KMS-11 (cell line): ENCODE data around the gene RASA3.
A peak's percentile ranks its signal among the peaks of the same experiment; 100 is the strongest.

ENCODE experiments used
- H2AFZ ChIP-seq: fragments of 200-600 bp; sonication (generic); 2 replicates; pipeline ENCODE4 v1.6.1; 2016; ENCODE audit warnings: antibody characterized with exemption, mixed run types, low read depth
- H3K27ac ChIP-seq: fragments of 200-600 bp; sonication (generic); 2 replicates; pipeline ENCODE4 v1.6.1; 2016; ENCODE audit warnings: mild to moderate bottlenecking, mixed run types
- H3K27me3 ChIP-seq: fragments of 200-600 bp; sonication (generic); 2 replicates; pipeline ENCODE4 v1.6.1; 2017; ENCODE audit warnings: mild to moderate bottlenecking, low read depth, mixed run types, moderate library complexity; ENCODE audit not compliant: insufficient read depth
- H3K36me3 ChIP-seq: fragments of 200-600 bp; sonication (generic); 2 replicates; pipeline ENCODE4 v1.6.1; 2017; ENCODE audit warnings: mild to moderate bottlenecking, mixed run types; ENCODE audit not compliant: insufficient read depth
- H3K4me1 ChIP-seq: fragments of 200-600 bp; sonication (generic); 2 replicates; pipeline ENCODE4 v1.6.1; 2016; ENCODE audit warnings: mild to moderate bottlenecking, low read depth, mixed run types; ENCODE audit not compliant: poor library complexity, severe bottlenecking
- H3K4me2 ChIP-seq: fragments of 200-600 bp; sonication (generic); 2 replicates; pipeline ENCODE4 v1.7.0; 2016; ENCODE audit warnings: mild to moderate bottlenecking, mixed run types
- H3K4me3 ChIP-seq: fragments of 200-600 bp; sonication (generic); IDR thresholded peaks from 2 replicates; pipeline ENCODE4 v1.6.1; 2017; ENCODE audit warnings: low read depth, low read length, mixed read lengths; ENCODE audit not compliant: insufficient read depth
- H3K79me2 ChIP-seq: fragments of 200-600 bp; sonication (generic); 2 replicates; pipeline ENCODE4 v1.6.1; 2016; ENCODE audit warnings: low read depth, mixed run types; ENCODE audit not compliant: insufficient read depth
- H3K9ac ChIP-seq: fragments of 200-600 bp; sonication (generic); 2 replicates; pipeline ENCODE4 v1.6.1; 2016; ENCODE audit warnings: mild to moderate bottlenecking, mixed run types
- H4K20me1 ChIP-seq: fragments of 200-600 bp; sonication (generic); 2 replicates; pipeline ENCODE4 v1.6.1; 2016; ENCODE audit warnings: mild to moderate bottlenecking, mixed run types; ENCODE audit not compliant: insufficient read depth
- CTCF ChIP-seq: fragments of 200-600 bp; sonication (generic); conservative IDR thresholded peaks from 2 replicates; pipeline ENCODE4 v1.6.1; 2017; ENCODE audit warnings: low read depth, mild to moderate bottlenecking, antibody characterized with exemption, low read length, moderate library complexity, mixed read lengths

RASA3 gene

GRCh38 chr13:114147803-114148520, 15.5 kb upstream of the RASA3 start:
- Histone ChIP-seq H3K4me3 (no peak overlapping the region), H3K4me2 (peak overlapping the region; percentile 73), H3K36me3 (no peaks in the 10 kb centered on the region), H3K9ac (peak overlapping the region; percentile 47), H2AFZ (peak overlapping the region; percentile 65; the same call in 1 of the 2 replicates), H3K27ac (peak overlapping the region; percentile 75), H3K27me3 (no peaks in the 10 kb centered on the region), H3K79me2 (no peaks in the 10 kb centered on the region), H3K4me1 (peaks cover 26% of the 10 kb centered on the region), H4K20me1 (no peaks in the 10 kb centered on the region)
- TF ChIP-seq CTCF, result no peak

DNA sequence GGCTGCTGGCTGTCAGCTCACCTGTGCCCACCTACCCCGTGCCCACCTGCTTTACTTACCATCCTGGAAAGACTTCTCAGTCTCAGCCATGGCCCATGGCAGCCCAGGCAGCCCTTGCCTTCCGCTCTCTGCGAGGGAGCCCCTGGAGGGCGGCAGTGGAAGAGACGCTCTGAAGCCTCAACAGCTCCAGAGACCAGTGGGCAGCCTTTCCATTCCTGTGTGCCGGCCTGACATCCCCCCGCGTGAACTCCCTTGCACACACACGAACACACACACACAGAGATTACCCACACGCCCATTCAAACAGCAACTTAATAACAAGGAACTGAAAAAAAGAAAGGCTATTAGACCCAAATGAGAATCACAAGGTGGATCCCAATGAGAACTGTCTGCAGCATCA, 14.2 kb upstream of the RASA3 start:
- Histone ChIP-seq H3K79me2 (no peaks in the 10 kb centered on the region), H3K9ac (no peak overlapping the region), H4K20me1 (no peaks in the 10 kb centered on the region), H3K4me2 (no peak overlapping the region), H2AFZ (no peak overlapping the region), H3K36me3 (no peaks in the 10 kb centered on the region), H3K27ac (no peak overlapping the region), H3K4me1 (peaks cover 26% of the 10 kb centered on the region), H3K27me3 (no peaks in the 10 kb centered on the region), H3K4me3 (no peak overlapping the region)
- no peak for TF ChIP-seq CTCF

GRCh38 chr13:114146173-114146572, 13.8 kb upstream of the RASA3 start:
- no peak for TF ChIP-seq CTCF
- Histone ChIP-seq H3K36me3 (no peaks in the 10 kb centered on the region), H3K4me1 (peaks cover 26% of the 10 kb centered on the region), H3K4me2 (no peak overlapping the region), H2AFZ (no peak overlapping the region), H3K27ac (no peak overlapping the region), H3K27me3 (no peaks in the 10 kb centered on the region), H3K79me2 (no peaks in the 10 kb centered on the region), H3K9ac (no peak overlapping the region), H3K4me3 (no peak overlapping the region), H4K20me1 (no peaks in the 10 kb centered on the region)

GRCh38 chr13:114145722-114146121, 13.3 kb upstream of the RASA3 start:
- H3K4me1 ChIP-seq, result peaks cover 26% of the 10 kb centered on the region

More at GRCh38 chr13:114145722-114146121, 13.3 kb upstream of the RASA3 start:
- no peak overlapping the region for H3K4me3 ChIP-seq
- no peak overlapping the region for H2AFZ ChIP-seq
- no peak overlapping the region for H3K27ac ChIP-seq
- H3K79me2 ChIP-seq, result no peaks in the 10 kb centered on the region
- H4K20me1 ChIP-seq, result no peaks in the 10 kb centered on the region
- no peak overlapping the region for H3K4me2 ChIP-seq
- H3K9ac ChIP-seq, result no peak overlapping the region
- TF ChIP-seq CTCF, result no peak
- H3K27me3 ChIP-seq, result no peaks in the 10 kb centered on the region
- H3K36me3 ChIP-seq, result no peaks in the 10 kb centered on the region
